Kidney (tissue), 14 donors: ENCODE results near the gene RDM1. TPM values are rescaled to one million over a fixed set of nuclear protein-coding genes. Genes with fewer than 3 reads are reported as not detected.

Source experiments
- DNase-seq, 5 donors: peaks; one replicate each; pipeline ENCODE4 v3.0.0-alpha.2; 2013 to 2020
- FAIRE-seq: peaks from 2 replicates; lab custom pipeline; 2012; peaks lifted over from hg19 to GRCh38; lab: Jason Lieb, UNC
- H3K27ac ChIP-seq, 2 donors: one replicate each; pipeline ENCODE4 v1.7.0; 2013; ENCODE audit warnings: low read depth in 2 of 2, low read length in 2 of 2, inconsistent platforms in 1 of 2
- H3K27me3 ChIP-seq: one replicate; pipeline ENCODE4 v1.7.1; 2013; ENCODE audit warnings: low read length, inconsistent platforms; ENCODE audit not compliant: control insufficient read depth, insufficient read depth
- H3K36me3 ChIP-seq, 3 donors: one replicate each; pipeline versions ENCODE4 v1.7.0 to v1.7.1; 2013; ENCODE audit warnings: low read length in 3 of 3, control low read depth in 1 of 3, inconsistent platforms in 1 of 3; ENCODE audit not compliant: insufficient read depth in 3 of 3, control insufficient read depth in 2 of 3
- H3K4me1 ChIP-seq, 3 donors: one replicate each; pipeline versions ENCODE4 v1.7.0 to v1.7.1; 2013; ENCODE audit warnings: low read length in 3 of 3, inconsistent platforms in 1 of 3, low read depth in 1 of 3; ENCODE audit not compliant: control insufficient read depth in 2 of 3, insufficient read depth in 2 of 3
- H3K4me3 ChIP-seq, 3 donors: one replicate each; pipeline versions ENCODE4 v1.7.0 to v1.8.1; 2013; ENCODE audit warnings: low read length in 3 of 3, control low read depth in 1 of 3, inconsistent platforms in 1 of 3
- H3K9ac ChIP-seq, 3 donors: one replicate each; pipeline versions ENCODE4 v1.7.0 to v1.7.1; 2013; ENCODE audit warnings: low read length in 3 of 3, control low read depth in 1 of 3, inconsistent platforms in 1 of 3
- H3K9me3 ChIP-seq, 3 donors: one replicate each; pipeline versions ENCODE4 v1.7.0 to v1.7.1; 2013; ENCODE audit warnings: low read length in 3 of 3, control low read depth in 1 of 3, inconsistent platforms in 1 of 3; ENCODE audit not compliant: control insufficient read depth in 2 of 3, insufficient read depth in 1 of 3
- intact Hi-C: fragments of 100-400 bp; cut with DNase I; formaldehyde crosslinking; loops from one replicate; pipeline ENCODE4 v1.11.1; 2022
- polyA plus RNA-seq: library from polyadenylated mRNA; stranded (reverse); fragments of 350-450 nt; fragmentation: Illumina TruSeq; extraction: RNeasy Lipid Tissue Mini Kit (QIAGEN cat#74804); gene quantifications from one replicate; pipeline ENCODE4 v1.2.3, GENCODE V29; 2014; ENCODE audit warnings: low read depth, low replicate concordance; ENCODE audit not compliant: insufficient read depth
- total RNA-seq: library from RNA; stranded (reverse); fragmentation: NEBNext Ultra II Directional; extraction: Animal tissue kit (Norgen Biotek cat#: 25700); gene quantifications from one replicate; pipeline ENCODE4 v1.2.1, GENCODE V29; 2021
- TF ChIP-seq, protein P1 (sequence below): IDR thresholded peaks from 3 replicates; pipeline ENCODE4 v1.5.1; 2012; ENCODE audit warnings: mild to moderate bottlenecking, moderate library complexity, borderline replicate concordance; ENCODE audit not compliant: insufficient read depth; ENCODE audit errors: extremely low read depth
- donor health status: control.
- donor health status: control.
- donor health status: control.
- donor health status: control.
- donor health status: control.
- donor health status: DM: yes; HTN: yes; CAD: no.
- donor health status: Normal renal cell carcinoma (clear cell type).

RDM1 gene
- total and polyA plus RNA-seq, 2 donors from 2014 or later, result 0.56 TPM; not detected in 1

DNA sequence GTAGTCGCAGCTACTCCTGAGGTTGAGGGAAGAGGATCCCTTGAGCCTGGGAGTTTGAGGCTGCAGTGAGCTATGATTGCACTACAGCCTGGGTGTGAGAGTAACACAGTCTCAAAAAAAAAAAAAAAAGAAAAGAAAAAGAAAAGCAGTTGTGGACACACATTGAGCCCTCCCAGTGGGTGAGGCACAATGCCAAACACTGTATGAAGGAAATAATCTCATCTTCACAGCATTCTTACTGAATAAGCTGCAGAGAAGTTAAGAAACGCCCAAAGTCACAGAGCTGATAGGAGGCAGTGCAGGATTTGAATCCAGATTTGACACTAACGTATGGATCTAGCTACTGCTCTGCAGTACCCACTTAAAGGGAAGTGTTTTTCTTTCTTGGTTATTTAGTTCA is 18.8 kb upstream of the RDM1 start:
- Histone ChIP-seq H3K4me3 (no peak overlapping the region), H3K9me3 (no peaks in the 10 kb centered on the region), H3K27me3 (no peaks in the 10 kb centered on the region), H3K9ac (no peak overlapping the region), H3K27ac (no peak overlapping the region), H3K36me3 (no peaks in the 10 kb centered on the region), H3K4me1 (no peaks in the 10 kb centered on the region)
- no peak for DNase-seq
- no peak for FAIRE-seq
- TF ChIP-seq, protein P1, sequence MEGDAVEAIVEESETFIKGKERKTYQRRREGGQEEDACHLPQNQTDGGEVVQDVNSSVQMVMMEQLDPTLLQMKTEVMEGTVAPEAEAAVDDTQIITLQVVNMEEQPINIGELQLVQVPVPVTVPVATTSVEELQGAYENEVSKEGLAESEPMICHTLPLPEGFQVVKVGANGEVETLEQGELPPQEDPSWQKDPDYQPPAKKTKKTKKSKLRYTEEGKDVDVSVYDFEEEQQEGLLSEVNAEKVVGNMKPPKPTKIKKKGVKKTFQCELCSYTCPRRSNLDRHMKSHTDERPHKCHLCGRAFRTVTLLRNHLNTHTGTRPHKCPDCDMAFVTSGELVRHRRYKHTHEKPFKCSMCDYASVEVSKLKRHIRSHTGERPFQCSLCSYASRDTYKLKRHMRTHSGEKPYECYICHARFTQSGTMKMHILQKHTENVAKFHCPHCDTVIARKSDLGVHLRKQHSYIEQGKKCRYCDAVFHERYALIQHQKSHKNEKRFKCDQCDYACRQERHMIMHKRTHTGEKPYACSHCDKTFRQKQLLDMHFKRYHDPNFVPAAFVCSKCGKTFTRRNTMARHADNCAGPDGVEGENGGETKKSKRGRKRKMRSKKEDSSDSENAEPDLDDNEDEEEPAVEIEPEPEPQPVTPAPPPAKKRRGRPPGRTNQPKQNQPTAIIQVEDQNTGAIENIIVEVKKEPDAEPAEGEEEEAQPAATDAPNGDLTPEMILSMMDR, result no peak
- intact Hi-C loops, result no loop called here

DNA sequence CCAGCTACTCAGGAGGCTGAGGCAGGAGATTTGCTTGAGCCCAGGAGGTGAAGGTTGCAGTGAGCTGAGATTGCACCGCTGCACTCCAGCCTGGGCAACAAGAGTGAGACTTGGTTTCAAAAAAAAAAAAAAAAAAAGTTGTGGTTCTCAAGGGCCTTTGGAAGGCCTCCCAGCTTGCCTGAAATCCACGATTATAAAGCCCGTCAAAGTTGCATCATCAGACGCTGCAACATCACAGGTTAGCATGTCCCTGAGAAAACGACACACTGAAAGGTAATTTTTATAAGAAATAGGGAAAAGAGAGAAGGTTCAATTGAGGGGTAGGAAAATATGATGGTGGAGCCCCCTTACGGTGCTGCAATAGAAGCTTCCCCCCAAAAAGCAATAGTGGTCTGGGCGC is 17.5 kb upstream of the RDM1 start:
- no peaks in the 10 kb centered on the region for H3K36me3 ChIP-seq
- intact Hi-C loops, result no loop called here
- no peaks in the 10 kb centered on the region for H3K9me3 ChIP-seq
- H3K4me1 ChIP-seq, result no peaks in the 10 kb centered on the region
- TF ChIP-seq, protein P1, result no peak
- no peak overlapping the region for H3K9ac ChIP-seq
- FAIRE-seq (no peak), DNase-seq (no peak)
- no peak overlapping the region for H3K4me3 ChIP-seq
- H3K27me3 ChIP-seq, result no peaks in the 10 kb centered on the region
- H3K27ac ChIP-seq, result no peak overlapping the region

DNA sequence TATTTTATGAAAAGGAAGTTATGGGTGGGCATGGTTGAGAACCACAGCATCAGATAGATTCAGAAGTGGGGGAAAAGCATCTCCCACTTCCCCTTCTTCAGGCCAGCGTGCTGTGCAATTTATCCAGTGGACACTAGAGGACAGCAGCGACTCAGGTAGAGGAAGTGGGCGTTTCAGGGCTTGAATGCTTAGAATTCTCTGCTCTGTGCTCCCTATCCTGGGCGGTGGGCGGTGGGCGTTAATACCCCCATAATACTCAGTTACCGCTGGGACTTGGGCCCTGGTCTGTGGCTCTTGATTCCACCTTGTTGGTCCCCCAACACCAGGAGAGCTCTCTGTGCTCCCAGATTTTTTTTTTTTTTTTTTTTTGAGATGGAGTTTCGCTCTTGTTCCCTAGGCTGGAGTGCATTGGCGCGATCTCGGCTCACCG is 16.6 kb upstream of the RDM1 start:
- Histone ChIP-seq H3K27me3 (no peaks in the 10 kb centered on the region), H3K9ac (no peak overlapping the region), H3K9me3 (no peaks in the 10 kb centered on the region), H3K4me1 (no peaks in the 10 kb centered on the region), H3K27ac (no peak overlapping the region), H3K4me3 (peak overlapping the region in 2 of 3 donors; percentile 36 to 48), H3K36me3 (no peaks in the 10 kb centered on the region)
- TF ChIP-seq, protein P1, result peak; percentile 77
- intact Hi-C loops, result no loop called here
- DNase-seq (peak in 4 of 5 donors; percentile 52 to 76 (median 60)), FAIRE-seq (no peak)

DNA sequence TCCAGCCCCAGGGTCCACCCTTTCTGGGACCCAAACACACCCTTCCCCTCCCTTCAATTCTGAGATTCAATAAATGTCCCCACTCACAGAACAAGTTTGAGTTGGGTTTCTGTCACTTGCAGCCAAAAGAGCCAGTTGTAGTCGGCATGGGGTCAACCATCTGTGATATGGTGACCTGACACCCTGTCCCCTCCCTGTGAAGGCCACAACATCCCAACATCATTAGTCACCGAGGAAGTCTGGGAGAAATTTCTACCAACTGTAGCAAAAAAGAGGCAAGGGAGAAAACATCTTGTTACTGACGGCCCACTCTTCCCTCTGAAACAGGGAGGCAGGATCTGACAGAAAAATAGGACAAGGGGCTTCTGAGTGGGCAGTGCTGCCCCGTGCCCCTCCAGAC is 13.6 kb upstream of the RDM1 start:
- TF ChIP-seq, protein P1, result no peak
- Histone ChIP-seq H3K27ac (no peak overlapping the region), H3K4me3 (no peak overlapping the region), H3K9me3 (no peaks in the 10 kb centered on the region), H3K27me3 (no peaks in the 10 kb centered on the region), H3K9ac (no peak overlapping the region), H3K4me1 (no peaks in the 10 kb centered on the region), H3K36me3 (no peaks in the 10 kb centered on the region)
- no peak for DNase-seq
- intact Hi-C loops, result no loop called here
- no peak for FAIRE-seq
